GM13976 (cell line): ENCODE results near the gene RYR1.
A peak's percentile ranks its signal among the peaks of the same experiment; 100 is the strongest.

Source experiments
- DNase-seq: peaks from one replicate; pipeline ENCODE4 v3.0.0; 2012; ENCODE audit warnings: low spot score
- CTCF ChIP-seq: IDR thresholded peaks from 2 replicates; pipeline ENCODE4 v1.5.1; 2012; ENCODE audit warnings: borderline replicate concordance, mild to moderate bottlenecking; ENCODE audit not compliant: insufficient read depth; ENCODE audit errors: extremely low read depth, missing control alignments, control extremely low read depth
- in situ Hi-C: fragments of 300-500 bp; cut with MboI; formaldehyde crosslinking; loops from one replicate; pipeline ENCODE4 v1.12.0; 2022; ENCODE audit warnings: low sequenced_read_pairs, mixed read lengths, inconsistent platforms; ENCODE audit not compliant: unreplicated experiment

The RYR1 gene

GRCh38 chr19:38559428-38560401 lies 126.2 kb downstream of the RYR1 start:
- in situ Hi-C loops, result no loop called here
- no peak for TF ChIP-seq CTCF

GRCh38 chr19:38561053-38561606 lies 127.6 kb downstream of the RYR1 start:
- in situ Hi-C loops, result no loop called here
- TF ChIP-seq CTCF, result no peak
- DNase-seq, result no peak

More at GRCh38 chr19:38559428-38560401, 126.2 kb downstream of the RYR1 start:
- DNase-seq, result peak; percentile 72

- DNase-seq, result peak; percentile 10
- TF ChIP-seq CTCF, result no peak
- in situ Hi-C loops, result no loop called here
These were observed 128.2 kb downstream of the RYR1 start for GRCh38 chr19:38561658-38562057.

- peak; percentile 24 for DNase-seq
- no peak for TF ChIP-seq CTCF
- in situ Hi-C loops, result no loop called here
These were observed 128.6 kb downstream of the RYR1 start for GRCh38 chr19:38562096-38562495.

GRCh38 chr19:38563475-38563874 lies 130.0 kb downstream of the RYR1 start:
- DNase-seq, result no peak

More at GRCh38 chr19:38563475-38563874, 130.0 kb downstream of the RYR1 start:
- TF ChIP-seq CTCF, result no peak
- in situ Hi-C loops, result no loop called here
